Endodermal cell (in vitro differentiated cells): ENCODE measurements around the gene CAPG. TPM values are rescaled to one million over a fixed set of nuclear protein-coding genes. Genes with fewer than 3 reads are reported as not detected.
A peak's percentile ranks its signal among the peaks of the same experiment; 100 is the strongest.

ENCODE experiments used
- DNase-seq: peaks from one replicate; pipeline ENCODE4 v3.0.0-alpha.2; 2017
- H3K27ac ChIP-seq: 2 replicates; pipeline ENCODE4 v1.5.1; 2013; ENCODE audit warnings: mild to moderate bottlenecking, low read depth, low read length, moderate library complexity
- H3K27me3 ChIP-seq: 2 replicates; pipeline ENCODE4 v1.6.1; 2013; ENCODE audit warnings: mild to moderate bottlenecking, low read length, moderate library complexity; ENCODE audit not compliant: insufficient read depth, control insufficient read depth, poor library complexity, severe bottlenecking
- H3K36me3 ChIP-seq: 2 replicates; pipeline ENCODE4 v1.7.0; 2013; ENCODE audit warnings: mild to moderate bottlenecking, low read length, moderate library complexity; ENCODE audit not compliant: control insufficient read depth, insufficient read depth
- H3K4me1 ChIP-seq: one replicate; pipeline ENCODE4 v1.7.0; 2013; ENCODE audit warnings: low read length; ENCODE audit not compliant: control insufficient read depth, insufficient read depth
- H3K4me3 ChIP-seq: 2 replicates; pipeline ENCODE4 v1.5.1; 2013; ENCODE audit warnings: mild to moderate bottlenecking, low read length, moderate library complexity
- H3K9ac ChIP-seq: 2 replicates; pipeline ENCODE4 v1.6.1; 2013; ENCODE audit warnings: mild to moderate bottlenecking, low read length, moderate library complexity; ENCODE audit not compliant: poor library complexity, severe bottlenecking; ENCODE audit errors: extremely low read depth
- H3K9me3 ChIP-seq: 2 replicates; pipeline ENCODE4 v1.6.1; 2013; ENCODE audit warnings: mild to moderate bottlenecking, low read length, moderate library complexity; ENCODE audit not compliant: control insufficient read depth
- H3K27ac Mint-ChIP-seq: 2 replicates; pipeline ENCODE4 v1.8.0; 2020; ENCODE audit warnings: mixed read lengths
- H3K27me3 Mint-ChIP-seq: 2 replicates; pipeline ENCODE4 v1.8.0; 2021; ENCODE audit warnings: mild to moderate bottlenecking, mixed read lengths; ENCODE audit not compliant: insufficient read depth
- H3K36me3 Mint-ChIP-seq: 2 replicates; pipeline ENCODE4 v1.8.0; 2020; ENCODE audit warnings: low read depth, mixed read lengths
- H3K4me1 Mint-ChIP-seq: 2 replicates; pipeline ENCODE4 v1.8.0; 2020; ENCODE audit warnings: mixed read lengths
- H3K4me3 Mint-ChIP-seq: 2 replicates; pipeline ENCODE4 v1.8.0; 2020; ENCODE audit warnings: mild to moderate bottlenecking, moderate library complexity, mixed read lengths
- H3K9me3 Mint-ChIP-seq: 2 replicates; pipeline ENCODE4 v1.8.0; 2020; ENCODE audit warnings: mild to moderate bottlenecking, mixed read lengths
- CTCF ChIP-seq: fragments of 200-600 bp; sonication (generic); conservative IDR thresholded peaks from 2 replicates; pipeline ENCODE4 v1.5.0; 2021; ENCODE audit warnings: antibody characterized with exemption, mild to moderate bottlenecking
- WGBS, 2 experiments: methylation state at CpG; one replicate each; pipeline versions ENCODE4 v1.1.5 to v1.1.7; 2013; ENCODE audit warnings: missing lambda C conversion rate in 2 of 2, mixed read lengths in 1 of 2; ENCODE audit not compliant: insufficient coverage in 1 of 2, insufficient read length in 1 of 2; 5-methylcytosine and 5-hydroxymethylcytosine counted together
- total RNA-seq, 2 donors: library from RNA; stranded (reverse); fragmentation: NEBNext Ultra II Directional in 1 of 2; extraction: Animal tissue kit (Norgen Biotek cat#: 25700) in 1 of 2; gene quantifications; 2 replicates in 1 of 2; 3 replicates in 1 of 2; pipeline ENCODE4 v1.2.1, GENCODE V29; 2021

Gene CAPG
- total RNA-seq, 2 donors from 2014 or later, result 104 to 119 TPM

- peaks cover 22% of the 10 kb centered on the region for H3K36me3 Mint-ChIP-seq
- Histone ChIP-seq H3K4me1 (no peaks in the 10 kb centered on the region), H3K4me3 (no peak overlapping the region), H3K9ac (no peak overlapping the region), H3K9me3 (no peaks in the 10 kb centered on the region), H3K27ac (no peak overlapping the region), H3K36me3 (peaks cover 15% of the 10 kb centered on the region), H3K27me3 (no peaks in the 10 kb centered on the region)
- WGBS, 2 experiments, result 95 to 96% methylated on average over 4 of the region's 4 CpGs
- no peak for TF ChIP-seq CTCF
- no peaks in the 10 kb centered on the region for H3K27me3 Mint-ChIP-seq
- DNase-seq, result no peak
- no peaks in the 10 kb centered on the region for H3K4me1 Mint-ChIP-seq
- no peak overlapping the region for H3K27ac Mint-ChIP-seq
- H3K9me3 Mint-ChIP-seq, result no peaks in the 10 kb centered on the region
- H3K4me3 Mint-ChIP-seq, result no peak overlapping the region
Observed at GRCh38 chr2:85393836-85394235, 16.3 kb downstream of the CAPG start.

DNA sequence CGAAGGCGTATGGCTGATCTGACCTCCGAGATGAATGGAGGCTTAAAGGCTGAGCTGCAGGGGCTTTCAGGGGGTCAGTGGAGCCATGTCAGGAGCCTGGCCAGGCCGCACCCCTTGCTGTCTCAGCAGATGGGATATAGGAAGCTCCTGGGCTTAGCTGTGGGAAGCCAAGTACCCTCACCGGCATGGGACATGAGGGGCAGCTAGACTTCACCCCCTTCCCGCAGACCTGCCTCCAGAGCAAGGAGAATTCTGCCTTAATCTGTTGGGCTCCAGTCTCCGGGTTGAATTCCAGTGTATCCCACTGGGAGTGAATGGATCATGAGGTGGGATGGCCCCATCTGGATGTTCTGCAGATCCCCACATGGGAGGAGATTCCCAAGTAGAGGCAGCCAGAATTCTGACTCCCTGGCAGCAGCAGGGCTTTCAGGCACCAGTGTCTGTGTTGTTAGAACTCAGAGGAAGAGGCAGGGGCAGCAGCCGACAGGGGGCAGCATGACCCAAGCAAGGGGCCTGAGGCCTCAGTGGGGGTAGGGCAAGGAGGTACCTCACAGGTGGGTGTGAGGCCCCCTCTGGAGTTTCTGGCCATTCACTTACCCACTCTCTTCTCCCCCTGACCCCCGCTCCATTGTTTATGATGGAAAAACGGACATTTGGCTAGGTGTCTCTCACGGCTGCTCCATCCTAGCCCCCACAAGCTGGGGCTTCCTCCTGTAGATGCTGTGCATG, 19.1 kb downstream of the CAPG start:
- Histone ChIP-seq H3K27ac (no peak overlapping the region), H3K9ac (no peak overlapping the region), H3K4me3 (no peak overlapping the region), H3K9me3 (no peaks in the 10 kb centered on the region), H3K4me1 (no peaks in the 10 kb centered on the region), H3K36me3 (peaks cover 19% of the 10 kb centered on the region), H3K27me3 (no peaks in the 10 kb centered on the region)
- Mint-ChIP-seq H3K36me3 (peaks cover 8% of the 10 kb centered on the region), H3K4me3 (no peak overlapping the region), H3K9me3 (no peaks in the 10 kb centered on the region), H3K4me1 (no peaks in the 10 kb centered on the region), H3K27ac (no peak overlapping the region), H3K27me3 (no peaks in the 10 kb centered on the region)
- TF ChIP-seq CTCF, result peak; percentile 95
- DNase-seq, result peak; percentile 96
- WGBS, 2 experiments, result 85 to 88% methylated on average over 7 to 11 of the region's 11 CpGs

DNA sequence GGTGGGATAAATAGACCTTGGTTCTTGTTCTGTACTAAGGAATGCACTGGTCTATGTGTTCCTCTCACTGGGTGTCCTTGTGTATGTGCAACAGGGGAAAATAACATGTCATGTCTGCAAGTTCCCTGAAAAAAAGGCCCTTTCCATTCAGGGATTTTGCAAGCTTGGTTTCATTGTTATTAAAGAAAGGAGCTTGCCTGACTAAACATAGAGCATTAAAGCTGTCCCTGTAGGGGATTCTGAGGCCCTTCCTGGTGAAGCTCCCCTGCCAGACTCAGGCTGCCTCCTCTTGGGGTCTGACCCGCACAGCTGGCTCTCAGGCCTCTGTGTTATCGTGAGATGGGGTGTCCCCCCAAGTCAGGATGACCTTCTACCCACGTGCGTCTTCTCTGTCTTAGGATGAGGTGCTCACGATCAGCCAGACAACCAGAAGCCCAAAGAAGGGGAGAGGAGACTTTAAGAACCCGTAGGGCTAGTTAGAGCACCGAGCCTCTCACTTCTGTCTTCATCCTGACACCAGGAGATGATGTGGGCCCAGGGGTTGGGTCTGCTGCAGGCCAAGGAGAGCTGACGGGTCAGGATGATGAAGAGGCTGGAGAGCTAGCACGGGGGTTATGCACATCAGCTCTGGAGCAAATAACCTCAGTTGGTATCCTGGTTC, 21.2 kb downstream of the CAPG start:
- Mint-ChIP-seq H3K27ac (no peak overlapping the region), H3K27me3 (no peaks in the 10 kb centered on the region), H3K36me3 (peaks cover 10% of the 10 kb centered on the region), H3K9me3 (no peaks in the 10 kb centered on the region), H3K4me1 (peaks cover 21% of the 10 kb centered on the region), H3K4me3 (no peak overlapping the region)
- H3K4me3 ChIP-seq, result no peak overlapping the region
- peaks cover 19% of the 10 kb centered on the region for H3K36me3 ChIP-seq
- DNase-seq, result no peak
- peak overlapping the region; percentile 51 for H3K27ac ChIP-seq
- H3K9me3 ChIP-seq, result no peaks in the 10 kb centered on the region
- H3K27me3 ChIP-seq, result no peaks in the 10 kb centered on the region
- TF ChIP-seq CTCF, result no peak
- 92 to 95% methylated on average over 6 to 9 of the region's 9 CpGs for WGBS, 2 experiments
- H3K4me1 ChIP-seq, result peaks cover 3% of the 10 kb centered on the region
- no peak overlapping the region for H3K9ac ChIP-seq
